ENCODE data around the gene ZFYVE27. TPM values are rescaled to one million over a fixed set of nuclear protein-coding genes. Genes with fewer than 3 reads are reported as not detected.

Gene ZFYVE27
- total and polyA plus RNA-seq, 2 of the 4 experiments (the other 2 are of a cell fraction) = 13.1 to 22.2 TPM

DNA sequence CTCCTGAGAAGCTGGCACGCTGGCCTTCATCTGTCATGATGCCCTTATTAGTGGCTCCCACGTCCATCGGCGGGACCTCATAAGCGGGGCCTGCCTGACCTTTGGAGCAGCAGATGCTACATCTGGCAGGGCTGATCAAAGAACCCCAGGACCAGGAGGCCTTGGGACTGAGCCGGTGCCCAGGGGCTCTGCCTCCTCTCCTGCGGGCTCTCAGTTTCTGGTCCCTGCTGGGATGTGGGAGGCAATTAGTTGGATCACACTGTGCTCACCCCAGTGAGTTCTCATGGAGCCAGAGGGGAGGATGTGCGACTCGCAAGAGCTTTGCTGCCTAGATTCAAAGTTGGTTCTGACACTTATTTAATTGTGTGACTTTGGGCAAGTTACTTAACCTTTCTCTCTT lies 63.5 kb downstream of the ZFYVE27 start:
- dilution Hi-C loops (cut with HindIII; ENCODE audit: low sequenced_read_pairs, unreplicated experiment) = no loop called here

More for the DNA sequence above, 63.5 kb downstream of the ZFYVE27 start:
- whole genome bisulfite sequencing, 2 experiments (ENCODE audit: extremely low coverage in 2 of 2, insufficient read length in 1 of 2) = 71% methylated on average over 1 of the region's 9 CpGs; no CpG with 5 or more reads in 1 of the 2 experiments
- Histone ChIP-seq H3K14ac (replicated peaks; ENCODE audit: low read depth, low read length) (no peak overlapping the region), H3K56ac (ENCODE audit: extremely low read depth, insufficient read depth, low read length) (no peak overlapping the region), H3K4ac (ENCODE audit: low read depth, low read length) (no peak overlapping the region), H4K8ac (ENCODE audit: low read depth in 2 of 2, low read length in 2 of 2) (no peak overlapping the region), H2AK5ac (ENCODE audit: low read depth, low read length) (no peak overlapping the region), H3K4me3 (ENCODE audit: insufficient read depth, low read depth, low read length) (no peak overlapping the region), H4K91ac (ENCODE audit: insufficient read depth, low read depth, low read length) (no peak overlapping the region), H3K9me3 (ENCODE audit: control insufficient read depth, insufficient read depth, low read length) (peaks cover 3% of the 10 kb centered on the region; the same call in 1 of the 2 replicates), H3K4me2 (ENCODE audit: low read depth, low read length) (no peak overlapping the region), H2BK20ac (ENCODE audit: low read depth, low read length) (no peak overlapping the region), H3K36me3 (ENCODE audit: control insufficient read depth, insufficient read depth, low read length) (no peaks in the 10 kb centered on the region), H2AK9ac (replicated peaks; ENCODE audit: low read depth, low read length, poor library complexity) (no peak overlapping the region), H4K20me1 (ENCODE audit: insufficient read depth, low read length) (no peaks in the 10 kb centered on the region), H3K18ac (ENCODE audit: low read depth, low read length) (no peak overlapping the region), H3K27me3 (ENCODE audit: control insufficient read depth, insufficient read depth, low read length) (peaks cover 24% of the 10 kb centered on the region), H3K4me1 (ENCODE audit: control insufficient read depth, insufficient read depth, low read length) (no peaks in the 10 kb centered on the region), H3K9ac (ENCODE audit: low read depth, low read length) (no peak overlapping the region), H3K79me1 (ENCODE audit: low read depth in 1 of 2, low read length in 2 of 2) (no peaks in the 10 kb centered on the region), H2BK15ac (ENCODE audit: low read depth, low read length) (no peak overlapping the region), H2AFZ (replicated peaks; ENCODE audit: low read length, poor library complexity) (no peak overlapping the region), H3K23ac (ENCODE audit: low read depth, low read length) (no peak overlapping the region), H2BK5ac (ENCODE audit: low read depth, low read length, poor library complexity, severe bottlenecking) (no peak overlapping the region), H2BK120ac (ENCODE audit: low read depth, low read length) (no peak overlapping the region), H4K5ac (ENCODE audit: low read depth, low read length) (no peak overlapping the region), H3K27ac (ENCODE audit: insufficient read depth, low read length) (no peak overlapping the region), H3K9me1 (ENCODE audit: insufficient read depth, low read length) (no peaks in the 10 kb centered on the region)
- in situ Hi-C loops (cut with MboI; ENCODE audit: low sequenced_read_pairs) = no loop called here
- no TSS peak for BruUV-seq (replicated peaks)
- ATAC-seq (ENCODE audit: low read depth) (no peak), DNase-seq (no peak)
- intact Hi-C loops (cut with micrococcal nuclease) = no loop called here
- no peak for TF ChIP-seq RAD21 (IDR thresholded peaks at IDR 0.05; ENCODE audit: low read length)
- TF ChIP-seq MAFK (IDR thresholded peaks at IDR 0.05; ENCODE audit: low read depth, low read length) = no peak
- TF ChIP-seq SMC3 (IDR thresholded peaks at IDR 0.05; ENCODE audit: low read depth, low read length) = no peak
- TF ChIP-seq RFX5 (IDR thresholded peaks at IDR 0.05; ENCODE audit: low read depth, low read length) = no peak
- TF ChIP-seq MXI1 (IDR thresholded peaks at IDR 0.05; ENCODE audit: borderline replicate concordance, low read depth, low read length) = no peak
- TF ChIP-seq BHLHE40 (IDR thresholded peaks at IDR 0.05; ENCODE audit: low read depth, low read length) = no peak
- TF ChIP-seq, protein P1, sequence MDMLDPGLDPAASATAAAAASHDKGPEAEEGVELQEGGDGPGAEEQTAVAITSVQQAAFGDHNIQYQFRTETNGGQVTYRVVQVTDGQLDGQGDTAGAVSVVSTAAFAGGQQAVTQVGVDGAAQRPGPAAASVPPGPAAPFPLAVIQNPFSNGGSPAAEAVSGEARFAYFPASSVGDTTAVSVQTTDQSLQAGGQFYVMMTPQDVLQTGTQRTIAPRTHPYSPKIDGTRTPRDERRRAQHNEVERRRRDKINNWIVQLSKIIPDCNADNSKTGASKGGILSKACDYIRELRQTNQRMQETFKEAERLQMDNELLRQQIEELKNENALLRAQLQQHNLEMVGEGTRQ (IDR thresholded peaks at IDR 0.05; ENCODE audit: low read depth, low read length) = no peak
- TF ChIP-seq RCOR1 (IDR thresholded peaks at IDR 0.05; ENCODE audit: insufficient replicate concordance, low read length) = no peak
- no peak for TF ChIP-seq POLR2A (IDR thresholded peaks at IDR 0.05; ENCODE audit: low read depth, low read length)
- no peak for TF ChIP-seq FOS (IDR thresholded peaks at IDR 0.05; ENCODE audit: low read depth, low read length)
- no peak for TF ChIP-seq CHD1 (IDR thresholded peaks at IDR 0.05; ENCODE audit: low read depth, low read length)
- TF ChIP-seq MAZ (IDR thresholded peaks at IDR 0.05; ENCODE audit: borderline replicate concordance, low read depth, low read length) = no peak
- TF ChIP-seq NFE2L2 (IDR thresholded peaks at IDR 0.05; ENCODE audit: low read depth, low read length) = no peak
- no peak for TF ChIP-seq CEBPB (IDR thresholded peaks at IDR 0.05; ENCODE audit: low read depth, low read length)
- TF ChIP-seq ELK1 (IDR thresholded peaks at IDR 0.05; ENCODE audit: borderline replicate concordance, low read depth, low read length) = no peak
- POLR2A ChIA-PET (ENCODE audit: unreplicated experiment) = interaction anchor here (0.6 kb wide), 1 partner anchor 13 kb away, joined by 8 read pairs; no protein-coding TSS in a partner anchor
- CTCF ChIA-PET = no interaction called here

Data from IMR-90 (cell line).